GM23248 (cell line): ENCODE data around the gene CACNG3.

Experiments used
- EZH2 ChIP-seq: fragments of 200-600 bp; sonication (generic); IDR thresholded peaks from 2 replicates; pipeline ENCODE4 v1.6.1; 2018; ENCODE audit warnings: antibody characterized with exemption, mild to moderate bottlenecking; ENCODE audit not compliant: insufficient read depth, poor library complexity, severe bottlenecking
- EZH2phosphoT487 ChIP-seq: fragments of 200-600 bp; sonication (generic); IDR thresholded peaks from 2 replicates; pipeline ENCODE4 v1.6.1; 2018; ENCODE audit warnings: antibody characterized with exemption, moderate library complexity, mild to moderate bottlenecking, low read depth; ENCODE audit not compliant: insufficient read depth

DNA sequence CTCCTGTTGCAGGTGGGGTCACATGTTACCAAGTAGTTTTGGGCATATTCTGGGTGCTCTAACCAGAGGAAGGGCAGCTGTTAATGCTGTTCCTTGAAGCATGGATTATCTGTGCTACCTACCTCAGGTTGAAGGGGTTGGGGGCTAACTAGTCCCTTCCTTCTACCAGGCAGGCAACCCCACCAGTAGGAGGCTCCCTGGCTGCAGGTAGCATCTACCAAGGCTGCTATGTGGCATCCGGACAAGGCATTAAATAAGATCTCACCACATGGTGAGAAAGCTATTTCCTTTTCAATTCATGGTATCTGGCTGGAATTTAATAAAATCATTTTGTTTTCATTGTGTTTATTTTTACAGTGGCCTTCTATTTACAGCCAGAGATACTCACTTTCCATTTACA, 62.5 kb downstream of the CACNG3 start:
- TF ChIP-seq EZH2, result no peak
- TF ChIP-seq EZH2phosphoT487, result no peak
